Uterus (tissue), 4 donors: ENCODE data around the gene SLAMF9. TPM values are rescaled to one million over a fixed set of nuclear protein-coding genes. Genes with fewer than 3 reads are reported as not detected.

Experiments
- DNase-seq, 2 donors: peaks; one replicate each; pipeline ENCODE4 v3.0.0-alpha.2; 2019 to 2020
- H3K27ac ChIP-seq, 2 donors: fragments of 200-600 bp; sonication (generic); 1 replicate in 1 of 2; 2 replicates in 1 of 2; pipeline ENCODE4 v1.5.1; 2016 to 2018
- H3K27me3 ChIP-seq, 2 donors: fragments of 200-600 bp; sonication (generic); one replicate each; pipeline ENCODE4 v1.5.1; 2018 to 2019; ENCODE audit warnings: control low read depth in 1 of 2
- H3K36me3 ChIP-seq, 2 donors: fragments of 200-600 bp; sonication (generic); one replicate each; pipeline ENCODE4 v1.5.1; 2019; ENCODE audit warnings: control low read depth in 1 of 2
- H3K4me1 ChIP-seq, 2 donors: fragments of 200-600 bp; sonication (generic); one replicate each; pipeline ENCODE4 v1.5.1; 2018 to 2019; ENCODE audit warnings: control low read depth in 1 of 2
- H3K4me3 ChIP-seq, 2 donors: fragments of 200-600 bp; sonication (generic); 1 replicate in 1 of 2; 2 replicates in 1 of 2; pipeline ENCODE4 v1.5.1; 2018 to 2019; ENCODE audit warnings: mild to moderate bottlenecking in 1 of 2
- H3K9me3 ChIP-seq, 2 donors: fragments of 200-600 bp; sonication (generic); one replicate each; pipeline ENCODE4 v1.5.1; 2019; ENCODE audit warnings: control low read depth in 1 of 2
- POLR2A ChIP-seq, 2 donors: fragments of 450-650 bp; IDR thresholded peaks; one replicate each; pipeline ENCODE4 v1.6.1; 2016; ENCODE audit warnings: antibody characterized with exemption in 2 of 2, mild to moderate bottlenecking in 1 of 2, moderate library complexity in 1 of 2
- intact Hi-C: fragments of 100-400 bp; cut with DNase I; formaldehyde crosslinking; loops from one replicate; pipeline ENCODE4 v1.15.1; 2023; ENCODE audit warnings: low total_unique reads
- total RNA-seq, 4 donors: library from RNA; depleted of rRNA in 3 of 4; stranded (reverse); fragments of >200 nt in 3 of 4; gene quantifications; one replicate each; pipeline versions ENCODE4 v1.1.0 to v1.2.4, GENCODE V29; 2014 to 2023
- TF ChIP-seq, protein P1 (sequence below), 4 experiments: fragments of 200-600 bp in 2 of 4; fragments of 450-650 bp in 2 of 4; sonication (generic) in 2 of 4; IDR thresholded peaks; one replicate each; pipeline ENCODE4 v1.5.1; 2016 to 2019; ENCODE audit warnings: antibody characterized with exemption in 4 of 4, mild to moderate bottlenecking in 2 of 4, moderate library complexity in 1 of 4
- donor health status: DM: yes; HTN: yes; CAD: no.

Gene SLAMF9
- total RNA-seq, 4 donors from 2014 or later, result not detected

- H3K9me3 ChIP-seq, result no peaks in the 10 kb centered on the region
- intact Hi-C loops, result no loop called here
- no peaks in the 10 kb centered on the region for H3K27me3 ChIP-seq
- no peak overlapping the region for H3K27ac ChIP-seq
- no peaks in the 10 kb centered on the region for H3K4me1 ChIP-seq
- DNase-seq, result no peak
- no peak overlapping the region for H3K4me3 ChIP-seq
- TF ChIP-seq, protein P1, sequence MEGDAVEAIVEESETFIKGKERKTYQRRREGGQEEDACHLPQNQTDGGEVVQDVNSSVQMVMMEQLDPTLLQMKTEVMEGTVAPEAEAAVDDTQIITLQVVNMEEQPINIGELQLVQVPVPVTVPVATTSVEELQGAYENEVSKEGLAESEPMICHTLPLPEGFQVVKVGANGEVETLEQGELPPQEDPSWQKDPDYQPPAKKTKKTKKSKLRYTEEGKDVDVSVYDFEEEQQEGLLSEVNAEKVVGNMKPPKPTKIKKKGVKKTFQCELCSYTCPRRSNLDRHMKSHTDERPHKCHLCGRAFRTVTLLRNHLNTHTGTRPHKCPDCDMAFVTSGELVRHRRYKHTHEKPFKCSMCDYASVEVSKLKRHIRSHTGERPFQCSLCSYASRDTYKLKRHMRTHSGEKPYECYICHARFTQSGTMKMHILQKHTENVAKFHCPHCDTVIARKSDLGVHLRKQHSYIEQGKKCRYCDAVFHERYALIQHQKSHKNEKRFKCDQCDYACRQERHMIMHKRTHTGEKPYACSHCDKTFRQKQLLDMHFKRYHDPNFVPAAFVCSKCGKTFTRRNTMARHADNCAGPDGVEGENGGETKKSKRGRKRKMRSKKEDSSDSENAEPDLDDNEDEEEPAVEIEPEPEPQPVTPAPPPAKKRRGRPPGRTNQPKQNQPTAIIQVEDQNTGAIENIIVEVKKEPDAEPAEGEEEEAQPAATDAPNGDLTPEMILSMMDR (IDR thresholded peaks at IDR 0.05), result no peak
- TF ChIP-seq POLR2A (IDR thresholded peaks at IDR 0.05), result no peak
- no peaks in the 10 kb centered on the region for H3K36me3 ChIP-seq
Measured at GRCh38 chr1:159983681-159984080, 29.6 kb upstream of the SLAMF9 start.

- Histone ChIP-seq H3K36me3 (no peaks in the 10 kb centered on the region), H3K9me3 (no peaks in the 10 kb centered on the region), H3K27ac (no peak overlapping the region), H3K4me3 (no peak overlapping the region), H3K4me1 (no peaks in the 10 kb centered on the region), H3K27me3 (no peaks in the 10 kb centered on the region)
- DNase-seq, result no peak
- intact Hi-C loops, result no loop called here
- TF ChIP-seq, protein P1 (IDR thresholded peaks at IDR 0.05), result no peak
- TF ChIP-seq POLR2A (IDR thresholded peaks at IDR 0.05), result no peak
Measured at GRCh38 chr1:159982280-159982679, 28.2 kb upstream of the SLAMF9 start.

- H3K9me3 ChIP-seq, result no peaks in the 10 kb centered on the region
- intact Hi-C loops, result no loop called here
- no peaks in the 10 kb centered on the region for H3K4me1 ChIP-seq
Measured at GRCh38 chr1:159981351-159982055, 27.5 kb upstream of the SLAMF9 start.

GRCh38 chr1:159980786-159981185 lies 26.7 kb upstream of the SLAMF9 start:
- Histone ChIP-seq H3K9me3 (no peaks in the 10 kb centered on the region), H3K4me3 (no peak overlapping the region), H3K27me3 (no peaks in the 10 kb centered on the region), H3K27ac (no peak overlapping the region), H3K36me3 (no peaks in the 10 kb centered on the region), H3K4me1 (no peaks in the 10 kb centered on the region)
- intact Hi-C loops, result no loop called here
- no peak for DNase-seq
- TF ChIP-seq, protein P1 (IDR thresholded peaks at IDR 0.05), result no peak
- no peak for TF ChIP-seq POLR2A (IDR thresholded peaks at IDR 0.05)

More at GRCh38 chr1:159981351-159982055, 27.5 kb upstream of the SLAMF9 start:
- no peak overlapping the region for H3K27ac ChIP-seq
- TF ChIP-seq, protein P1 (IDR thresholded peaks at IDR 0.05), result no peak
- TF ChIP-seq POLR2A (IDR thresholded peaks at IDR 0.05), result no peak
- H3K36me3 ChIP-seq, result no peaks in the 10 kb centered on the region
- DNase-seq, result no peak
- H3K27me3 ChIP-seq, result no peaks in the 10 kb centered on the region
- H3K4me3 ChIP-seq, result no peak overlapping the region

DNA sequence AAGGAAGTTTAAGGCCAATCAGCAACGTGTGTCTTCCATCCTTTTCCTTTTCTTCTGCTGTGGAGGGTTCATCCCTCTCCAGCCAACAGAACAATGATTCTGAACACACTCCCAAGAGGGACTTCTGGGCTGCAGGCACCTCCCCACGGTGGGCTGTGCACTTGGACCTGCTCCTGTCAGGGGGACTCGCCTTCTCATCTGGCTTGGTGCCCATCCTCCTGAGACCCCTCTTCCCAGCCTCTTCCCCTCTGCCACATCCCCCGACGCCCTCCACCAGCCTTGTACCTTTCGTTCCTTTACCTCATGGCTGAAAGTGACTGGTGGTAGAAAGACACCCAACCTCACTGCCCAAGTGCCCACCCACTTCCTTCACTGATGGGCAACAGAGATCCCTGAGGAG lies 26.0 kb upstream of the SLAMF9 start:
- intact Hi-C loops, result no loop called here
- no peaks in the 10 kb centered on the region for H3K4me1 ChIP-seq
- no peak for DNase-seq

More for the DNA sequence above, 26.0 kb upstream of the SLAMF9 start:
- H3K36me3 ChIP-seq, result no peaks in the 10 kb centered on the region
- H3K4me3 ChIP-seq, result no peak overlapping the region
- no peaks in the 10 kb centered on the region for H3K27me3 ChIP-seq
- no peaks in the 10 kb centered on the region for H3K9me3 ChIP-seq
- H3K27ac ChIP-seq, result no peak overlapping the region
- TF ChIP-seq, protein P1 (IDR thresholded peaks at IDR 0.05), result no peak
- no peak for TF ChIP-seq POLR2A (IDR thresholded peaks at IDR 0.05)
